ENCODE data around the gene ARHGAP15.
A peak's percentile ranks its signal among the peaks of the same experiment; 100 is the strongest.

The ARHGAP15 gene

GRCh38 chr2:143144813-143145455 is 15.7 kb downstream of the ARHGAP15 start:
- no peak for DNase-seq (ENCODE audit: low read depth)

DNA sequence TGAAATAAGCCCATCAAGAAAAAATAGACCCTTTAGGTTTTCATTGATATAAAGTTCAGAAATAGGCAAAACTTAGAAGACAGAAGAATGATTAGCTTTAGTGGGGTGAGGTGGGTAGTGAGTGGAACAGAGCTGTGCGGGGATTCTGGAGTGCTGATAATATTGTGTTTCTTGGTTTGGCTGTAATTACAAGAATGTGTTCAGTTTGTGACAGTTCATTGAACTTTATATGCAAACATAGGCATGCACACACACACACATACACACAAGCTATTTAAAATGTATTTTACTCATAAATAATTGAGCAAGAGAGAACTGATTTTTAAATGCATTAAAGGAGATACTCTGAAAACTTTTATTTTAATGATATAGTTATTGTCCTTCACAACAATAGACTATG is 17.1 kb downstream of the ARHGAP15 start:
- DNase-seq (ENCODE audit: low read depth), result no peak

DNA sequence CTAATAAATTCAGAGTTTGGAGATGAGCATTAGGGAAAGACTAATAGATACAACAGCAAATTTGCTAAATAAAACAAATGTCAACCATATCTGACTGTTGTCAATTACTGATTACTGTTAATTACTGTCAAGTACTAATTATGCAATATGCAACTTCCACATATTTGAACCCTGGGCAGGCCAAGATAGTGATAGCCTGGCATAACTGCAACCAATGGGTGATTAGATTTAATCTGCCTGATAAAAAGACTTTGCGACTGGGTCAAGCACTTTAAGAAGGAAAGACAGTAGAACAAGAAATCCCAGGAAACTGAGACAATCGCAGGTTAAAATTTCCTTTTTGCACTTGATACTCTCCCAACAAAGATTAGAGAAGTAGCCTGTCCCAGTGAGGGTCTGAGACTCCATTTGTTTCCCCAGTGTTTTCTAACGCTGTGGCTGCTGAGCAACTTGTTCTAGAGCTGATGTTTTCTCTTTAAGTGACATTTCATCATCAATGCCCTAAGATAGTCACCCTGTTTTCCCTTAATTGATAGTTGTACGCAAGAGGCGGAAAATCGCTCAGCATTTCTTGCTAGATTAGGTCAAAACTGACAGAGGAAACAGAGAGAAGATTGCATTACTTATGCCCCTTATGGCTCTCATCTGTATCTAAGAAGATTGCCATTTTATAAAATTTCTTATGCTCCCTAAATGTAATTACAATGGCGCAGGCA is 17.8 kb downstream of the ARHGAP15 start:
- DNase-seq (ENCODE audit: low read depth), result no peak

DNA sequence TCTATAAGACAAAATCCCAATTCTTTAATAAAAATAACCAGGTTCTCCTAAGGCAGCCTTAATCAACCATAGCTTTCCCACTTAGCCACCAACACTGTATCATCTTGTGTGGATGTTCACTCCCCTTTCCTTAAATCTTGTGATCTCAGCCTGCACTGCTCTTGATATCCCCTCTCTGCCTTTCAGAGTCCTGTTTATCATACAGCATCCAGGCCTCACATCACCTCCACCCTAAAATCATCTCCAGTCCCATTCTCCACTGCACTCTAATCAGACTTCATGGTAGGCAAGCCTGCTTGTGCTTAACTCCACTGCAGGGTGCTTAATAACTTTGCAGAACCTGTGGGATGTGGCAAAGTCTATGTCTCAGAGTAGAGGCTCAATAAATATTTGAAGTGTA is 18.8 kb downstream of the ARHGAP15 start:
- no peak for DNase-seq (ENCODE audit: low read depth)

GRCh38 chr2:143148757-143149156 is 19.5 kb downstream of the ARHGAP15 start:
- no peak for DNase-seq (ENCODE audit: low read depth)

DNA sequence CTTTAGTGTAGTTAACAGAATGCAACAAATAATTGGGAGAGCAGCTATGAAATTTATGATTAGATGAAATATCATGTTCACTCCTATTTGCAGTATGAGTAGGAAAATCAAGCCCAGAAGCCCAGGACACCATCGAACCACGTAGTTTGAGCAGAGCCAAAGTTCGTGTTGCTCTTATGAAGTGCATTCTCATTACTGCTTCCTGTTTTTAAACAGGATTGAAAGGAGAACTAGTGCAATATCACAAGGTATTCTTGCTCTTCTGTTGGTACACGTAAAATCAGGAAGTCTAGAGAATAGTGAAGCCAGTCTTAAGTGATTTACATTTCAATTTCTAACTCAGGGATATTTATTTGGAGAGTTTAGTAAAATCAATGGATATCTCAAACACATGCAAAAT is 21.1 kb downstream of the ARHGAP15 start:
- DNase-seq (ENCODE audit: low read depth), result no peak

DNA sequence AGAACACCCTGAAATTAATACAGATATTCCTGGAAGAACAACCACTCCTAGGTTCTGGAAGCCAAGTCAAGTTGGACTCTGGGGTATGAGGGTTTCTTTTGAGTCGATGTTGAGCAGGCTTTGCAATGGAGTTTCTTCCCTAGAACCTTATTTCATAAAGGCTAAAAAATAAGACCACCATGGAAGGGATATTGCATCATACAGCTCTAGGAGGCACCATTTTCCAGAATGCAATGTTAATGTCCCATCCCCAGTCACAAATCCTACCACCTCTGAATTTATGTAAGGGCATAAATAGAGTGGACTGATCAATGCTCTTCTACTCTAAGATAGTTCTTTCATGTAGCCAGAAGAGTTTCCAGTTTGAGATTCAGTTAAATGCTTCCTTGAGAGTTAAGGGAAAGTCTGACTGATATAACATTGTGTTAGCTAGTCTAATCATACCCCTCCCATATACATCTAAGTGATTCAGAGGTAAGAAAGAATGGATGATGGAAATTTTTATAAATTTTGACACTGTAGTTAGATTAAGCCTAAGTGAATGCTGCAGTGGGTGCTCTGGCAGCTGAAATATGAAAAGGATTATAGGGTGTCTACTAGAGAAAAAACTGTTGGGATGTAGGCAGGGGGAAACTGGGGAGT is 22.0 kb downstream of the ARHGAP15 start:
- DNase-seq (ENCODE audit: low read depth), result no peak

- DNase-seq (ENCODE audit: low read depth), result no peak
Measured at GRCh38 chr2:143152219-143152618, 23.0 kb downstream of the ARHGAP15 start.

DNA sequence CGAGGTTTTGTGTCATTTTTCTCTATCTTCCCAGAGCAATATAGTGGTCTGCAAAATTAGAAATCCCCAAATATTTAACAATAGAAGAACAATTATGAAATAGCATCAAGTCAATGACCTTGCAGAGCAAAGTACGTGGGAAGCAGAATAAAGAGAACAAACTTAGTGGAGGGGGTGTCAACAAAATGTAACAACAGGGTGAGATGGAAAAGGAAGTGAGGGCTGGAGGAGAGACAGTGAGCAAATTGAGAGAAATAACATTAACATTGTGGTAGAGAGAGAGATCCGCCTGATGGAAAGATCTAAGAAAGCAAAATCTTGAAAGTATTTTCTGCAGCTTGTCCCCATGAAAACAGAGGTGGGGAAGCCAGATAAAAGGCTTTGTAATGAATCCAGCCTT is 23.4 kb downstream of the ARHGAP15 start:
- DNase-seq (ENCODE audit: low read depth), result no peak

DNA sequence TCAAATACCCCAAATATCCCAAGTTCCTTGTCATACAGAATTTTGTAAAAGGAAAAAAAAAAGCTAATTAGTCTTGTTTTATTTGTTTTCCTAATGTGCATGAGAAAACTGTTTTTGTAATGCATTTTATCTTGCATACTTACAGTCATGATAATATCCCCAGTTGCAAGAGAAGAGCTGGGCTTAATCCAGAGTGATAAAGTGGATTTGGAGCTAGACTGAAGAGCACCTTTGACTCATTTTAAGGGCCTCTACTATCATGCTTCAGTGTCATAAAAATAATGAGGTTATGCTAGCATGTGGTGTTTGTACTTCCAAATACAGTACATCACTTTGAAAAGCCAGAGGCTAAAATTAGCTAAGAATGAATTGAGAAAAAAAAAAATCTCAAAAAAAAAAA is 26.4 kb downstream of the ARHGAP15 start:
- no peak for DNase-seq (ENCODE audit: low read depth)

DNA sequence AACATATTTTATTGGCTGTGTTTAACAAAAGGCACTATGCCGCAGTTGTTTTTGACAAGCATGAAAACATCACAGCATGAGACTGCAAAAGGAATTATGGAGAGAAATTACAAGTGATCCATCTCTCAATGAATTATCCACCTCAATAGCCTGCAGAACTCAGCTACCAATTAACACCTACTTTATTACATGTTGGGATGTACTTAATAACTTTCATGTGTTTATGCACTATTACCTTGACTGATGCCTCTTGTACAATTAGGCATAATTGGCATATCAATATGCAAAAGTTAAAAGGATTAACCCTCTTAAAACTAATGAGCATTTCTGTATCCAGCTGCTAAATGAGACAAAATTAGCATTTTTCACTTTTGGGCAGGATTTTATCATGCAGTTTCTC is 27.8 kb downstream of the ARHGAP15 start:
- DNase-seq (ENCODE audit: low read depth), result no peak

DNA sequence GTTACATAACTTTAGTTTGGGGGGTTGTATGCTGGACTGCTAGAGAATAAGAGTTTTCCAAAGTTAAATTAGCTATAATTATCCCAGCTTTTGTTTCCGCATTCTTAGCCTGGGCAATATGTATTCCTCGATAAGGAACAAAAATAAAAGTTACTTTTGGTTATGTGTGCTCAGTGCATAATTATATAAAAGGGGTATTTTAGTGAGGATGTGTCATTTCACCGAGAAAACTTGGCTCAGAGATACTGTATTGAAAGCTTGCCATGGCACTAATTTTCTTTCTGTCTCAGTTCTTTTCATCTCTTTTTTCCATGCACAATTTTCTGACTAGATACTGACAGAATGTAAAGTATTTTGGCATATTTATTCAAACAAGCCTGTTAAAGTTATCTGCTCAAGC is 28.2 kb downstream of the ARHGAP15 start:
- no peak for DNase-seq (ENCODE audit: low read depth)

DNA sequence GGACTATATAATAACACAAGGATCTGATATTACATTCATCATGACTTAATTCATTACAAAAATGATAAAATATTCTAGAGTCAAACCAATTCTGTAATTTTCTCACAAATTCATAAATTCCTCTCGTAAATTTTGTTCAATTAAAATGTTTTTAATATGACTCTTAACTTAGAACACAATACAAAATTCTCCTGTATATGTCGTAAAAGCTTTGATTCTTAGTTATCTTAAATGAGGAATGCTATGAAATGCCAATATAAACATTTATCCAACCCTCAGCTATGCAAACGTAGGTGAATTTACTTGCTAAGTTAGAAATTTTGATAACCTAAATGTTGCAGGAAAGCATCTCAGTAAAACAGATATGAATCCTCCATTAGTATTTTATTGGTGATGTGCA is 28.9 kb downstream of the ARHGAP15 start:
- no peak for DNase-seq (ENCODE audit: low read depth)

DNA sequence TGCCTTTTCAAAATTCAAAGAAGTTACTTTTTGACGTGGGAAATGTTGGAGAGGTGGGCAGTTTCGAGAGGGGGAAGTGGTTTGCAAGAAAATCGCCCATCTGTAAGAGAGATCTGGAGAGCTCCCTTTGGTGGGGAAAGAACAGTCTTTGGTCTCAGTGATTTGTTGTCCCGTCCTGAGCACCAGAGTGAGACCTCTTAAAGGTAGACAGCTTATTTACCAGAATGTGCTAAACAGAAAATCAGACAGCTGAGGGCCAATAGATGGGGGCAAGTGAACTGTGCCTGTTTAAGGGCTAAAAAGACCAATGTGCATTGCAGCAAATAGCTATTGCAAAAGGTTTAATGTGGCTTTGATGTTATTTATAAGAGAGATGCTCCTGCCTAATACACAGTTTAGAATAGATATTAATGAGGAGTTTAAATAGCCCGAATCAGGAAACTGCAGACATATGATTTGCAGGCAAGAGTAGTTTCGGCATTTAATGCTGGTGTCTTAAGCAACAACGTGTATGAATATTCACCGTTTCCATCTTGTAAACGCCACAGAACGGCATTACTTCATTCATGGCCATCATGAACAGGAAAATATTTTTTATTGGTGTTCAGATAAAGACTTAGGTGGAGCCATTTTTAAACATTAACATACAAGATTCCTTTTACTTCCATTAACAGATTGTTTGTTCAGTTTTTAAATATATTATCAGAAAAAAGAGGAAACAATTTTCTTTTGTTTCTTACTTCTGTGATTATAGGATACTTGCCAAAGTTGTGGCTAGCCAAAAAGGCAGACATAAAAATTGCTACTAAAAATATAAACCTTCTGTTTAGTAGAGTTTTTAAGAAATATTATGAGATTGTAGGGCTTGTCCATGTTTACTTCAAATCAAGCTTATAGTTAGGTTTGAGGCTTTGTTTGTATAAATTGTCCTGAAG is 29.6 kb downstream of the ARHGAP15 start:
- DNase-seq (ENCODE audit: low read depth), result no peak

DNA sequence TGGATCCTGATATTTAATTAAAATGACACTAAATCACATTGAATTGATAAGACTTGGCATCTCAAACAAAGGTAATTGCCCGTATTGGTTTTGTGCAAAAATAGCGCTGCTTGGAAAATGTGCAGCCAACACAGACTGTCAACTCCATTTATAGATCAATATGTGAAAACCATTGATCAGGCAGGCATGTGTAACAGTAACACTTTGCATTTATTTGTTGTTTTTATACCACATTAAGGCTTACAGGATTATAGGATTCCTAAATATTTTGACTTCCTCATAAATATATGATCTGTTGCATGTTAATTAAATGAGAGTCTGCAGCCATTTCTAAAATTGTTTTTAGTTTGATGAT is 30.2 kb downstream of the ARHGAP15 start:
- no peak for DNase-seq (ENCODE audit: low read depth)

DNA sequence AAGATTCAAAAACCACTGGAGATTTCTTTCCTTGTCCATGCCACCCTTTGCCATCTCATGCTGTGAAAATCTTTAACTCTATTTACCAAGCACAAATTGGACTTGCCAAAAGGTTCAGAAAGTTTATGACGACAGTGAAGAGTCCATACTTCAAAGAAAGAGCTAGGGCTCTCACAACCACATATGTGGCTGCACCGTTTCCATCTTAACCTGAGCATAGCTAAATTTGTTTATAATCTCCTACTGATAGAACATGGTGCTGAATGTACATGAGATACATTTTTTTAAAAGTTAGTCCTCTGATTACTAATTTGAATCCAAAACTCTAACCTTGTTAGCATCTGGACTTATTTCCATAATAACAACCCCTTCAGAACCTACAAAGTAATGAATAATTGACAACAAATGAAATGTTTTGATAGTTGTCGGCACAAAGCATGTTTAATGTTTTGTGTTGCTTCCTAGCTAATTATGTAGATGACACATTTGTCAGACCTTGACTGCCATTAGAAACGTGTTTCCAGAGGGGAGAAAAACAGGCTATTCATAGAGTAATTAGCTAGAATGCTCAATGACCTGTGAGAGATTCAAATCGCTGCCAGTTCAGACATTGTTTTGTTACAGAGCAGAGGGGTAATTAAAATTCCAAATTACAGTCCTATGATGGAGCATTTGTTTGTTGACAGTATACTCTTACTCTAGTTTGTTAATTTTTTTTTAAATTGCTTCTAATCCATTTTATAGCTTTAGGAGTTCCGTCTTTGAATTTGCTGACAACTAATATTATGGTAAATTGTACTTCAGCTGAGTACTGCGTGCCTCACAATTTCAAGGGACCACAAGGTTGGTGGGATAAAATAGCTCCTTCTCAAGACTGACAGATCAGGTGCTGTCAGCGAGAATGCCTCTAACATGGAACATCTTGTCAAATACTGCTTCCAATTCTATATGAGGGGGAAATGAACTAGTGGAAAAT is 31.8 kb downstream of the ARHGAP15 start:
- DNase-seq (ENCODE audit: low read depth), result no peak

- peak; percentile 34 for DNase-seq (ENCODE audit: low read depth)
Measured at GRCh38 chr2:143162123-143162837, 33.1 kb downstream of the ARHGAP15 start.

- DNase-seq (ENCODE audit: low read depth), result no peak
Measured at GRCh38 chr2:143162997-143163396, 33.8 kb downstream of the ARHGAP15 start.

DNA sequence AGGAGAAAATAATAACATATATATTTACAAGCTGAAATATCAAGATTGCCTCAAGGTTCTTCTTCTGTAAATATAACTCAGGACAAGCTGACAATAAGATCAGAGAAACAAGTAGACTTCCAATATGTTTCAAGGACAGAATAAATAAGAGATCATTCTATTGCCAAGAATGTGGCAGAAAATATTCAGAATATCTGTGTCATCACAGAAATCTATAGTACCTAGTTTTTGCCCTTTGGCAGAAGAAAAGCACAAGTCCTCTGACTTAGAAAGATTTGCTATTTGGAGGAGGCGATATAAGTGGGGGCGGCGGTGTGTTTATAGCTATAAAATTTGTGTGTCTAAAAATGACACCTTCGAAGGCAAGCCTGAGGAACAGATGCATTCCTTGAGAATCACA is 34.3 kb downstream of the ARHGAP15 start:
- no peak for DNase-seq (ENCODE audit: low read depth)

- DNase-seq (ENCODE audit: low read depth), result no peak
Measured at GRCh38 chr2:143165291-143165690, 36.1 kb downstream of the ARHGAP15 start.

GRCh38 chr2:143169105-143169504 is 39.9 kb downstream of the ARHGAP15 start:
- no peak for DNase-seq (ENCODE audit: low read depth)

All from T-helper 22 cell (primary cell).